Measurements from ENCODE around the gene CCT6A.
A peak's percentile ranks its signal among the peaks of the same experiment; 100 is the strongest.
"Not testable (repeated sequence)": the region's sequence is repeated elsewhere in the genome, so short reads cannot be mapped to it uniquely, and the experiment has no call there.

CCT6A gene

DNA sequence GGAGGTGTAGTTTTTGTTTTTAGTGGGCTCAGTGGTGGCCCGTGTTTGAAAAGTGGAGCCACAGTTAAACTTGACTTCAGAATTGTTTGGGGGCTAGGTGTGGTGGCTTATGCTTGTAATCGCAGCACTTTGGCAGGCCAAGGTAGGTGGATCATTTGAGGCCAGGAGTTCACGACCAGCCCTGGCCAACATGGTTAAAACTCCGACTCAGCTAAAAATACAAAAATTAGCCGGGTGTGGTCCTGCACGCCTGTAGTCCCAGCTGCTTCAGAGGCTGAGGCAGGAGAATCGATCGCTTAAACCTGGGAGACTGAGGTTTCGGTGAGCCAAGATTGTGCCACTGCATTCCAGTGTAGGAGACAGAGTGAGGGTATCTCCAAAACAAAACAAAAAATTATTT, 1.8 kb downstream of the CCT6A start:
- no peak for DNase-seq (ENCODE audit: low read depth in 2 of 2)

DNA sequence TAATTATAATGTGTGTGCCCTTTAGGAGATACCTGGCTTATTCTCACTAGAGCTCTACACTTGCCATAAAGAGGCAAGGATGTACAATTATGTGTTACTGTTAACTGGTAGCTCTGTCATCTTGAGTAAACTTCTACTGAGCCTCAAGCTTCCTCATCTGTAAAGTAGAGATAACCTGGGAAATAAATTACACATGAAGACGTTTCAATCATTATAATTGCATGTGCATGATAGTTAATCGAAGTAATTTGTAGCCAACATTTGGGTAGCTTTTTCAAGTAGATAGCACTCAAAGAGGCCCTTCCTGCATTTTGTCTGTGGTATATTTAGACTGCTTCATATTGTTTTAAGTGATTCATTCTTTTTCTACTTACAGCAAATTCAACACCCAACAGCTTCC, 2.4 kb downstream of the CCT6A start:
- no peak for DNase-seq (ENCODE audit: low read depth in 2 of 2)

DNA sequence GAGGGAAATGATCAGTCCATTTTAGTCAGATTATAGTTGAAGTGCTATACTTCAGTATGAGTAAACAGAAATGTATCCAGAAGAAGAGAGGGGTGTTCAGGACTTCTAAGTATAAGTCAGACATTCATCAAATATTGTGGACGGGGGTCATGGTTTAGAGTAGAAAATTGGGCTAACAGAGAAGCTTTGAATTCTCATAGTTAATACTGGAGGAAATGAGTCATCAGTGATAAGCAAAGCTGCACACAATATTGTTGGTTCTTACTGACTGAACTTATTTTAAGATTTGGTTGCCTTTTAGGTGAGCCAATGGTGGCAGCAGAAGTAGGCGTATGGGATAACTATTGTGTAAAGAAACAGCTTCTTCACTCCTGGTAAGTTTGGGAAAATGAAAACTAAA, 10.8 kb downstream of the CCT6A start:
- DNase-seq (ENCODE audit: low read depth in 2 of 2): no peak

DNA sequence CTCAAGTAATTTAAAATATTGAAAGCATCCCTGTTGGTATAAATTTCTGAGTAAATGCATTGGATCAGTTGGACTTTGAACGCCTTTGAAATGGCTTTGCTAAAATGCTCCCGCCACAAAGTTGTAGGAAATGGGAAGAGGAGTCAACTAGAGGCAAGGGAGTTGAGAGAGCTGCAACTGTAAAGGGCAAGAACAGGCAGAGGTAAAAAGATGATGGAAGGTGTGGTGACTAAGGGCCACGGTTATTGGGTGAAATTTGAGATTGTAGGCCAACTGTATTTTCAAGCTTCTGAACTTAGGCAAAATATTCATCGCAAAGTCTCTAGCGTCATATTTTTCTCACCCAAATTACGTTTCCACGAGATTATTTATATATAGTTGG, 11.9 kb downstream of the CCT6A start:
- DNase-seq (ENCODE audit: low read depth in 2 of 2): no peak

- peak; percentile 73 to 85 for DNase-seq (ENCODE audit: low read depth in 2 of 2)
Measured at GRCh38 chr7:56063882-56064625, 12.5 kb downstream of the CCT6A start, which contains the start of gene SUMF2. TSS of gene SUMF2 (plus strand) at chr7:56064286. CDS start at chr7:56064312, 26 bp downstream.

- DNase-seq (ENCODE audit: low read depth in 2 of 2): not testable (repeated sequence)
Measured at GRCh38 chr7:56066376-56066775, 14.8 kb downstream of the CCT6A start.

DNA sequence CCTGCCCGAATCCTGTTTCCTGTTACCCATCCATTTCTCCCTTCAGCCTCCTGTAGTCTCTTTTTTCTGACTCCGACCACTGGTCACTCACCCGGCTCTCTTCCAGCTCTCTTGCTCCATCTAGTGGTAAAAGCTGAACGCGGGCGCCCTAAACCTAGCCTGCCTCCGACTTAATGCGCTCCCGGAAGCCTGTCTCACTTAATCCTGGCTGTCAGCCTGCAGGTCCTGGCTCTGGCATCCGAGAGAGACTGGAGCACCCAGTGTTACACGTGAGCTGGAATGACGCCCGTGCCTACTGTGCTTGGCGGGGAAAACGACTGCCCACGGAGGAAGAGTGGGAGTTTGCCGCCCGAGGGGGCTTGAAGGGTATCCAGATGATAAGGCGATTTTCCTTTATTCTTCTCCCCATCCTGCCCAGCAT, 22.8 kb downstream of the CCT6A start:
- peak; percentile 30 to 41 for DNase-seq (ENCODE audit: low read depth in 2 of 2)

GRCh38 chr7:56077681-56078080, 26.1 kb downstream of the CCT6A start:
- no peak for DNase-seq (ENCODE audit: low read depth in 2 of 2)

- DNase-seq (ENCODE audit: low read depth in 2 of 2): no peak
Measured at GRCh38 chr7:56078196-56078595, 26.6 kb downstream of the CCT6A start.

DNA sequence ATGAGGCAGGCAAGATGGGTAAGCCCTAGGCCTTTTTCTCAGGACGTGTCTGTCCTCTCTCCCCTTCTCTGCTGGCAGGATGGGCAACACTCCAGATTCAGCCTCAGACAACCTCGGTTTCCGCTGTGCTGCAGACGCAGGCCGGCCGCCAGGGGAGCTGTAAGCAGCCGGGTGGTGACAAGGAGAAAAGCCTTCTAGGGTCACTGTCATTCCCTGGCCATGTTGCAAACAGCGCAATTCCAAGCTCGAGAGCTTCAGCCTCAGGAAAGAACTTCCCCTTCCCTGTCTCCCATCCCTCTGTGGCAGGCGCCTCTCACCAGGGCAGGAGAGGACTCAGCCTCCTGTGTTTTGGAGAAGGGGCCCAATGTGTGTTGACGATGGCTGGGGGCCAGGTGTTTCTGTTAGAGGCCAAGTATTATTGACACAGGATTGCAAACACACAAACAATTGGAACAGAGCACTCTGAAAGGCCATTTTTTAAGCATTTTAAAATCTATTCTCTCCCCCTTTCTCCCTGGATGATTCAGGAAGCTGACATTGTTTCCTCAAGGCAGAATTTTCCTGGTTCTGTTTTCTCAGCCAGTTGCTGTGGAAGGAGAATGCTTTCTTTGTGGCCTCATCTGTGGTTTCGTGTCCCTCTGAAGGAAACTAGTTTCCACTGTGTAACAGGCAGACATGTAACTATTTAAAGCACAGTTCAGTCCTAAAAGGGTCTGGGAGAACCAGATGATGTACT, 28.1 kb downstream of the CCT6A start:
- DNase-seq (ENCODE audit: low read depth in 2 of 2): no peak

- DNase-seq (ENCODE audit: low read depth in 2 of 2): not testable (repeated sequence)
Measured at GRCh38 chr7:56080726-56081435, 29.3 kb downstream of the CCT6A start.

DNA sequence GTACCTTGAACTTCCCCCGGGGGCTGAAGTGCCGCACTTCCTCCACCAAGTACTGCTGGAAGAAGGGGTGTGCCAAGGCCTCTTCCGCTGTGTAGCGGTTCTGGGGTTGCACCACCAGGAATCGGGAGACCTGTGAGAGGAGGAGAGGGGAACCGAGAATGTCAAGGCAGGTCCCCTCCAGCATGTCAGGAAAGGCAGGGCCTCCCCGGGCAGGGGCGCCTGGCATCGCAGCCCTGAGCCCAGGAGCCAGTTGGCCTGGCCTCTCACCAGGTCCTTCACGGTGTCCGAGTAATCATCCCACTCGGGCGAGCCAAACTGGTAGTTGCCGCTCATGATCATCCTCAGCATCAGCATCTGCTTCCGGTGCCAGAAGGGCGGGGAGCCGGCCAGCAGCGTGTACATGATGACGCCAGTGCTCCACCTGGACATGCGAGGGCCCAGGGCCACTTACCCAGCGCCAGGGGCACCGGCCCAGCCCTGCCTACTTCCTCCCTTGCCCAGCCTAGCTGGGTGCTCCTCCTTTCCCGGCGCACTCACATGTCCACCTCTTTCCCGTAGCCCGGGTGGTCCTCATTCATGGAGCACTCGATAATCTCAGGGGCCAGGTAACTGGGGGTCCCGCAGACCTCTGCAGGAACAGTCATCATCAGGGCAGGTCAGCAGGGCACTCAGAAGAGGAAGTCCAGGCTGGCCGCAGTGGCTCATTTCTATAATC, 30.2 kb downstream of the CCT6A start:
- no peak for DNase-seq (ENCODE audit: low read depth in 2 of 2)

DNA sequence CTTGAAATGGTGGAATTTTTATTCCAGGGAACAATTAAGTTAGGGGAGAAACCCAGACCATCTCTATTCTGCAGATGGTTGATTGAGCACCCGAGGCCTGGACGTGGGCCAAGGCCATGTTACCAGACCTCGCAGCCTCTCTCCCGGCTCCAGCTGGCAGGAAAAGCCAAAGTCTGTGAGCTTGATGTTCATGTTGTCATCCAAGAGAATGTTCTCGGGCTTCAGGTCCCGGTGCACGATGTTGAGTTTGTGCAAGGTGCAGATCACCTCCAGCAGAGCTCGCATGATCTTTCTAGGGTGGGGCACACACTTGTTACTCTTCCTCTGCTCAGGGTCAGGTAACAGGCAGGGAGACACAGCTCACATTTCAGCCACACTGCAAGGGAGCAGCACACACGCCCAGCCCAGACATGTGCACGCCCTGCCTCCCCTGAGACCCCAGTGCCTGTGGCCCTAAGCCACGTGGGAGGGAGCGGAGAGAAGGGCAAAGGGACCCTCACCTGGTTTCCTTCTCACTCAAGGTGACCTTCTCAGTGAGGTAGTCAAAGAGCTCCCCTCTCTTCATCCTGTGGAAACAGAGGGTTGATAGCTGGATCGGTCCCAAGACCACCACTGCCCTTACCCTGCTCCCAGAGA, 31.7 kb downstream of the CCT6A start:
- DNase-seq (ENCODE audit: low read depth in 2 of 2): no peak

- DNase-seq (ENCODE audit: low read depth in 2 of 2): no peak
Measured at GRCh38 chr7:56086761-56087160, 35.2 kb downstream of the CCT6A start.

- no peak for DNase-seq (ENCODE audit: low read depth in 2 of 2)
Measured at GRCh38 chr7:56087445-56087844, 35.9 kb downstream of the CCT6A start.

- DNase-seq (ENCODE audit: low read depth in 2 of 2): no peak
Measured at GRCh38 chr7:56091591-56091990, 40.0 kb downstream of the CCT6A start.

- DNase-seq (ENCODE audit: low read depth in 2 of 2): not testable (repeated sequence)
Measured at GRCh38 chr7:56092388-56092787, 40.8 kb downstream of the CCT6A start.

DNA sequence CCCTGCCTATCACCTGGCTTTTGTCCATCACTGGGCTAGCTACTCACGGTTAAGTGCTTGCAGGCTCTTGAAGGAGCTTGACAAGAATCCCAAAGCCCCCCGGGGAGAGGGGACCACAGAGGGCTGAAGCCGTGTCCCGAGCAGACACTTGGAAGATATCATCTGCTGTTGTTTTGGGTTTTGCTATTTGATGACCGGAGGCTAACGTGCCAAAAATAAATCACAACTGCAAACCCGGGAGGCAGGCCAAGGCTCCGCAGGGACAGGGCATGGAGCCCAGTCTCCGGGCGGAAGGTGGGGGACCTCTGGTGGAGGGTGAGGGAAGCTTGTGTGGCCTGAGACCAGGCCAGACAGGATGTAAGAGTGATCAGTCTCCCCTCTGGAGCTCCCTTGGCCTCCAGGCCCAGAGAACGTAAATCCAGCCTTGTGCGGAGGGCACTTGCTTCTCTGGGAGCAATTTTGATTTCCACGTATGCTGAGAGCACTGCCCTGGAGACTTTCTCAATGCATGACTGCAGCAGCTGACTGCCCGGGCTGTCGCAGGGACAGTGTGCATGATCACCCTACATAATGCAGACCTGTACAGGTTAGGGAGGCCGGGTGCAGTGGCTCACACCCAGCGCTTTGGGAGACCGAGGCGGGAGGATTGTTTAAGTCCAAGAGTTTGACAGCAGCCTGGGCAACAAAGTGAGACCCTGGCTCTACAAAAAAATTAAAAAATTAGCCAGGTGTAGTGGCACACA, 41.4 kb downstream of the CCT6A start, which contains the start of gene PHKG1:
Gene PHKG1, minus strand, starts transcription at position 164 of the 743 bp plus-strand sequence. CDS start 4,011 bp downstream, outside the sequence.
- no peak for DNase-seq (ENCODE audit: low read depth in 2 of 2)

DNA sequence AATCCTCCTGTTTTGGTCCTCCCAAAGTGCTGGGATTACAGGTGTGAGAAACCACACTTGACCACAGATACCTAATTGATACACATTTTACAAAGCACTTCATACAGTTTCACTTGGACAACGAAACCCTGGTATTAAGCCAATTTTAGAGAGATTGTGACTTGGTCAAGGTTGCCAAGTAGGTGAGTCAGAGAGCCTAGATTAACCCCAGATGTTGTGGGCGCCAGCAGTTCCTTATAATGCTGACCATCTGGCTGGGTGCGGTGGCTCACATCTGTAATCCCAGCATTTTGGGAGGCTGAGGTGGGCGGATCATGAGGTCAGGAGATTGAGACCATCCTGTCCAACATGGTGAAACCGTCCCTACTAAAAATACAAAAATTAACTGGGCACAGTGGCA, 46.1 kb downstream of the CCT6A start:
- DNase-seq (ENCODE audit: low read depth in 2 of 2): no peak

DNA sequence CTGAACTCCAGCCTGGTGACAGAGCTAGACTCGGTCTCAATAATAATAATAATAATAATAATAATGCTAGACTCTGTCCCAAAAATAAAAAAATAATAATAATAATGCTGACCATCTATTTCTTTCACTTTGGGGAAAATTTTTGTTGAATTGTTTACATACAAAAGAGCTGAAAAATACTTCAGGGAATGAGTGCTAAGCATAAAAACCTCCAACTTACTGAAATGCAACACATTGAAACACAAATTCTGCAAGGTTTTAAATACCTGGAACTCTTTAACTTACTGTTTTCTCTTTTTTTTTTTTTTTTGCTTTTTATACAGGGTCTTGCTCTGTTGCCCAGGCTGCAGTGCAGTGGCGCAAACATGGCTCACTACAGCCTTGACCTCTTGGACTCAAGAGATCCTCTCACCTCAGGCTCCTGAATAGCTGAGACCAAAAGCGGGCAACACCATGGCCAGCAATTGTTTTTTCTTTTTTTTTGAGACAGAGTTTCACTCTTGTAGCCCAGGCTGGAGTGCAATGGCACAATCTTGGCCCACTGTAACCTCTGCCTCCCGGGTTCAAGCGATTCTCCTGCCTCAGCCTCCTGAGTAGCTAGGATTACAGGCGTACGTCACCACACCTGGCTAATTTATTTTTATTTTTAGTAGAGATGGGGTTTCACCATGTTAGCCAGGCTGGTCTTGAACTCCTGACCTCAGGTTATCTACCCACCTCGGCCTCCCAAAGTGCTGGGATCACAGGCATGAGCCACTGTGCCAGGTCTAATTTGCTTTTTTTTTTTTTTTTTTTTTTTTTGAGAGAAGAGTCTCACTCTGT, 46.8 kb downstream of the CCT6A start:
- not testable (repeated sequence) for DNase-seq (ENCODE audit: low read depth in 2 of 2)
